ENCODE results near the gene BNC2.

The BNC2 gene

DNA sequence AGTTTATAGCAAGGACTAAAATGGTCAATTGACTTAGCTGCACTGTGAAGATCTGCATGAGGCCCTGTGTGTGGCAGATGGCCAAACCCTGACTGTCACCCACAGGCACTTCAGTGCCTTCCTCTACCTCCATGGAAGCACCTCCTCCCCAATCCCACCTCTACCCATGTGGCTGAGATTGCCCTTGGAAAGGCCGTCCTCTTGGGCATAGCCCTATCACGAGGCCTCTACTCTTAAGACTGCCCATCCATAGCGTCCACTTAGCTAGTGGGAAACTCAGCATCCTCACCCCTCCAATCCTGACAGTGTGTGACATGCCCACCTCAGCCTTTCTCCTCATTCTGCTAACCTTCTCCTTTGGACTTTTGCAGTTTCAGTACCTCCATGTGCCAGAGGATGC lies 510.2 kb downstream of the BNC2 start:
- H4K20me1 ChIP-seq (ENCODE audit: insufficient read depth, low read length): no peaks in the 10 kb centered on the region
- no peak for TF ChIP-seq CTCF (IDR thresholded peaks at IDR 0.05; ENCODE audit: low read length)
- TF ChIP-seq EZH2 (IDR thresholded peaks at IDR 0.05; ENCODE audit: borderline replicate concordance, low read length): no peak
- no peak overlapping the region for H3K9ac ChIP-seq (ENCODE audit: low read length)
- H3K27me3 ChIP-seq (ENCODE audit: insufficient read depth, low read length): no peaks in the 10 kb centered on the region
- no peak overlapping the region for H3K4me3 ChIP-seq (ENCODE audit: low read depth, low read length, poor library complexity, severe bottlenecking)
- no peaks in the 10 kb centered on the region for H3K9me2 ChIP-seq (ENCODE audit: low read depth, low read length)
- no peak overlapping the region for H3K27ac ChIP-seq (ENCODE audit: low read depth, low read length, poor library complexity, severe bottlenecking)
- H3K4me2 ChIP-seq (ENCODE audit: low read length): no peak overlapping the region
- H3F3A ChIP-seq (ENCODE audit: insufficient read depth, low read length): no peaks in the 10 kb centered on the region
- no peaks in the 10 kb centered on the region for H3K79me2 ChIP-seq (ENCODE audit: insufficient read depth, low read length)
- H2AFZ ChIP-seq (ENCODE audit: low read length): no peak overlapping the region
- no peaks in the 10 kb centered on the region for H3K9me3 ChIP-seq (ENCODE audit: low read length)
- H3K4me1 ChIP-seq (ENCODE audit: insufficient read depth, low read length, severe bottlenecking): no peaks in the 10 kb centered on the region
- H3K36me3 ChIP-seq (ENCODE audit: insufficient read depth, low read length): no peaks in the 10 kb centered on the region
